IPS DF 6.9 (cell line): Measurements from ENCODE around the gene BRINP1.

Source experiments
- DNase-seq: peaks from one replicate; pipeline ENCODE4 v3.0.0-alpha.2; 2013; ENCODE audit warnings: low read depth, low spot score
- H3K27ac ChIP-seq: one replicate; pipeline ENCODE4 v1.5.1; 2013; ENCODE audit warnings: low read length, control low read depth
- H3K27me3 ChIP-seq: 2 replicates; pipeline ENCODE4 v1.6.1; 2013; ENCODE audit warnings: mild to moderate bottlenecking, low read length; ENCODE audit not compliant: control insufficient read depth, insufficient read depth
- H3K36me3 ChIP-seq: 2 replicates; pipeline ENCODE4 v1.6.1; 2013; ENCODE audit warnings: low read length; ENCODE audit not compliant: control insufficient read depth, insufficient read depth
- H3K4me1 ChIP-seq: 2 replicates; pipeline ENCODE4 v1.6.1; 2013; ENCODE audit warnings: low read length; ENCODE audit not compliant: control insufficient read depth, insufficient read depth
- H3K4me3 ChIP-seq: 2 replicates; pipeline ENCODE4 v1.5.1; 2013; ENCODE audit warnings: mild to moderate bottlenecking, low read length
- H3K9me3 ChIP-seq: 2 replicates; pipeline ENCODE4 v1.6.1; 2013; ENCODE audit warnings: low read length, inconsistent platforms; ENCODE audit not compliant: control insufficient read depth, insufficient read depth
- WGBS: extraction: QIAGEN DNeasy Blood & Tissue Kit; methylation state at CpG from one replicate; pipeline ENCODE4 v1.1.7; 2013; ENCODE audit warnings: mixed read lengths, missing lambda C conversion rate; ENCODE audit not compliant: insufficient read length, insufficient coverage; 5-methylcytosine and 5-hydroxymethylcytosine counted together

BRINP1 gene

GRCh38 chr9:119339056-119339455 is 30.2 kb downstream of the BRINP1 start:
- WGBS = no CpG with 5 or more reads among the region's 3 CpGs
- Histone ChIP-seq H3K27me3 (no peaks in the 10 kb centered on the region), H3K4me1 (peaks cover 6% of the 10 kb centered on the region), H3K27ac (no peak overlapping the region), H3K9me3 (no peaks in the 10 kb centered on the region), H3K4me3 (no peak overlapping the region), H3K36me3 (no peaks in the 10 kb centered on the region)
- DNase-seq = no peak

- no peak for DNase-seq
- Histone ChIP-seq H3K27ac (no peak overlapping the region), H3K9me3 (no peaks in the 10 kb centered on the region), H3K36me3 (no peaks in the 10 kb centered on the region), H3K4me3 (no peak overlapping the region), H3K27me3 (no peaks in the 10 kb centered on the region), H3K4me1 (peaks cover 7% of the 10 kb centered on the region; the same call in 1 of the 2 replicates)
Observed at GRCh38 chr9:119337573-119337972, 31.7 kb downstream of the BRINP1 start.

- no CpG with 5 or more reads among the region's 5 CpGs for WGBS
- Histone ChIP-seq H3K36me3 (no peaks in the 10 kb centered on the region), H3K4me1 (peaks cover 12% of the 10 kb centered on the region; the same call in 1 of the 2 replicates), H3K9me3 (no peaks in the 10 kb centered on the region), H3K27ac (no peak overlapping the region), H3K4me3 (no peak overlapping the region), H3K27me3 (no peaks in the 10 kb centered on the region)
- no peak for DNase-seq
Observed at GRCh38 chr9:119334745-119335144, 34.5 kb downstream of the BRINP1 start.

GRCh38 chr9:119333507-119334229 is 35.6 kb downstream of the BRINP1 start:
- no peak overlapping the region for H3K27ac ChIP-seq
- no peak for DNase-seq
- no peaks in the 10 kb centered on the region for H3K9me3 ChIP-seq
- peaks cover 12% of the 10 kb centered on the region; the same call in 1 of the 2 replicates for H3K4me1 ChIP-seq
- no peak overlapping the region for H3K4me3 ChIP-seq
- H3K36me3 ChIP-seq = no peaks in the 10 kb centered on the region
- H3K27me3 ChIP-seq = no peaks in the 10 kb centered on the region
- no CpG with 5 or more reads among the region's 4 CpGs for WGBS

GRCh38 chr9:119332522-119332921 is 36.7 kb downstream of the BRINP1 start:
- Histone ChIP-seq H3K9me3 (no peaks in the 10 kb centered on the region), H3K27ac (no peak overlapping the region), H3K27me3 (no peaks in the 10 kb centered on the region), H3K4me3 (no peak overlapping the region), H3K36me3 (no peaks in the 10 kb centered on the region), H3K4me1 (peaks cover 12% of the 10 kb centered on the region; the same call in 1 of the 2 replicates)
- WGBS = no CpG with 5 or more reads among the region's 2 CpGs
- no peak for DNase-seq

- no peak for DNase-seq
- 0 out of 2 replicates have a peak, but pooled peaks cover 5% of the 10 kb centered on the region for H3K4me1 ChIP-seq
- H3K4me3 ChIP-seq = no peak overlapping the region
- no peaks in the 10 kb centered on the region for H3K36me3 ChIP-seq
- no peaks in the 10 kb centered on the region for H3K9me3 ChIP-seq
- H3K27me3 ChIP-seq = no peaks in the 10 kb centered on the region
- H3K27ac ChIP-seq = no peak overlapping the region
- WGBS = no CpG with 5 or more reads among the region's 7 CpGs
Observed at GRCh38 chr9:119322184-119322583, 47.1 kb downstream of the BRINP1 start.

GRCh38 chr9:119318371-119318770 is 50.9 kb downstream of the BRINP1 start:
- no peak overlapping the region for H3K4me3 ChIP-seq
- no peaks in the 10 kb centered on the region for H3K36me3 ChIP-seq
- no peak overlapping the region for H3K27ac ChIP-seq
- no peaks in the 10 kb centered on the region for H3K27me3 ChIP-seq
- DNase-seq = no peak
- no CpG with 5 or more reads among the region's 4 CpGs for WGBS
- H3K9me3 ChIP-seq = no peaks in the 10 kb centered on the region
- 0 out of 2 replicates have a peak, but pooled peaks cover 3% of the 10 kb centered on the region for H3K4me1 ChIP-seq

GRCh38 chr9:119313846-119314245 is 55.4 kb downstream of the BRINP1 start:
- no CpG with 5 or more reads among the region's 4 CpGs for WGBS
- H3K27me3 ChIP-seq = no peaks in the 10 kb centered on the region
- H3K36me3 ChIP-seq = no peaks in the 10 kb centered on the region
- no peaks in the 10 kb centered on the region for H3K4me1 ChIP-seq
- no peaks in the 10 kb centered on the region for H3K9me3 ChIP-seq
- H3K27ac ChIP-seq = no peak overlapping the region
- no peak for DNase-seq
- H3K4me3 ChIP-seq = no peak overlapping the region

GRCh38 chr9:119310741-119311140 is 58.5 kb downstream of the BRINP1 start:
- WGBS = no CpG with 5 or more reads among the region's 5 CpGs
- no peak overlapping the region for H3K4me3 ChIP-seq

GRCh38 chr9:119307471-119307870 is 61.8 kb downstream of the BRINP1 start:
- Histone ChIP-seq H3K36me3 (no peaks in the 10 kb centered on the region), H3K4me1 (peaks cover 10% of the 10 kb centered on the region; the same call in 1 of the 2 replicates), H3K9me3 (no peaks in the 10 kb centered on the region), H3K27me3 (no peaks in the 10 kb centered on the region), H3K4me3 (no peak overlapping the region), H3K27ac (no peak overlapping the region)
- DNase-seq = no peak
- no CpG with 5 or more reads among the region's 5 CpGs for WGBS

More at GRCh38 chr9:119310741-119311140, 58.5 kb downstream of the BRINP1 start:
- Histone ChIP-seq H3K27me3 (no peaks in the 10 kb centered on the region), H3K36me3 (no peaks in the 10 kb centered on the region), H3K27ac (no peak overlapping the region), H3K9me3 (no peaks in the 10 kb centered on the region), H3K4me1 (no peaks in the 10 kb centered on the region)
- no peak for DNase-seq

- Histone ChIP-seq H3K4me1 (peaks cover 10% of the 10 kb centered on the region; the same call in 1 of the 2 replicates), H3K9me3 (no peaks in the 10 kb centered on the region), H3K4me3 (no peak overlapping the region), H3K27me3 (no peaks in the 10 kb centered on the region), H3K27ac (no peak overlapping the region), H3K36me3 (no peaks in the 10 kb centered on the region)
- no peak for DNase-seq
- no CpG with 5 or more reads among the region's 3 CpGs for WGBS
Observed at GRCh38 chr9:119304555-119304954, 64.7 kb downstream of the BRINP1 start.
